ENCODE results near the gene CIITA.
"Not testable (repeated sequence)": the region's sequence is repeated elsewhere in the genome, so short reads cannot be mapped to it uniquely, and the experiment has no call there.

Gene CIITA

DNA sequence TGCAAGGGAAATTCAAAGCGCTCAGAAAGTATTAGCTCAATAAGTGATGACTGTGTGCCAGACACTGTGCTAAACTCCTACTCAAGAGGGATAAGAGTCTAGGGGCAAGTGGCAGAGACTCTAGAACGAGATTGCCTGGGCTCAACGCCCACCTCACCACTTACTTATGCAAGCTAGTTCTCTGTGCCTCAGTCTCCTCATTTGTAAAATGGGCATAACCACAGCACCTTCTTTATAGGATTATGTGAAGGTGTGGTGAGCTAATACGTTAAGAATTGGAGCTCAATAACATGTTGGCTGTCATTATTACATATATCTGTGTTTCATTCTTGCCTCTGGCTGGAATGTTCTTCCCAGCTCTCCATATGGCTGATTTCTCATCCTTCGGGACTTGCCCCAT, 49.9 kb downstream of the CIITA start:
- H3K4me3 ChIP-seq (ENCODE audit: low read depth, low read length): no peak overlapping the region
- no peaks in the 10 kb centered on the region for H3K4me1 ChIP-seq (ENCODE audit: control insufficient read depth, insufficient read depth, low read length)
- H3K36me3 ChIP-seq (ENCODE audit: control insufficient read depth, insufficient read depth, low read length): peaks cover 3% of the 10 kb centered on the region
- H3K9me3 ChIP-seq (ENCODE audit: control insufficient read depth, insufficient read depth, low read length): no peaks in the 10 kb centered on the region
- H3K9ac ChIP-seq (ENCODE audit: low read depth, low read length): no peak overlapping the region
- no peaks in the 10 kb centered on the region for H3K27me3 ChIP-seq (ENCODE audit: control insufficient read depth, insufficient read depth, low read length)

DNA sequence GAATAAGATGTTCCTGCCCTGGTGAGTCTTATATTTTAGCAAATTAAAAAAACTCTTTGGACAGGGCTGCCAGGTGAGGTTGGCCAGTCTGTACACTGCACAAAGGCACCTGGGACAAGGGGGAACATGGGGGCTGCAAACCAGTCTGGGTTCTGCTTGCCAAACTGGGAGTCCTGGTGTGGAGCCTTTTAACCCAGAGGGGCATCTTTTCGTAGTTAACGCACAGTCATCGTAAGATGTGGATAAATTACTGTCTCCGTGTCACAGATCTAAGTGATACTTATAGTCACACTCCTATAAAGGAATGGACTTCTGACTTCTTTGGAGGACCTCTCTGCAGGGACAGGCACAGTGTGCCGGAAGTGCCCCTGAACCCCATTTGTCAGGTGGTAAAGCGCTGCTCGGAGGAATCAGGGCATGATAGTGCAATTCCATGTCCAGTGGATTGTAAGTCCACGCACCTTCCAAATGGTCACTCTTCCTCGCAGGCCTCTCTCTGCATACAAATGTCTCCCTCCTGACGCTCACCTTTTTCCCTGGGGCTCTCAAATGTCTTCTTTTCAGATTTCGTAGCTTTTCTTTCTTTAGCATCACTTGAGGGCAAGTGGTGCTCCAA, 50.6 kb downstream of the CIITA start:
- no peaks in the 10 kb centered on the region for H3K27me3 ChIP-seq (ENCODE audit: control insufficient read depth, insufficient read depth, low read length)
- peaks cover 3% of the 10 kb centered on the region for H3K36me3 ChIP-seq (ENCODE audit: control insufficient read depth, insufficient read depth, low read length)
- no peaks in the 10 kb centered on the region for H3K9me3 ChIP-seq (ENCODE audit: control insufficient read depth, insufficient read depth, low read length)
- no peaks in the 10 kb centered on the region for H3K4me1 ChIP-seq (ENCODE audit: control insufficient read depth, insufficient read depth, low read length)
- H3K4me3 ChIP-seq (ENCODE audit: low read depth, low read length): no peak overlapping the region
- H3K9ac ChIP-seq (ENCODE audit: low read depth, low read length): no peak overlapping the region

DNA sequence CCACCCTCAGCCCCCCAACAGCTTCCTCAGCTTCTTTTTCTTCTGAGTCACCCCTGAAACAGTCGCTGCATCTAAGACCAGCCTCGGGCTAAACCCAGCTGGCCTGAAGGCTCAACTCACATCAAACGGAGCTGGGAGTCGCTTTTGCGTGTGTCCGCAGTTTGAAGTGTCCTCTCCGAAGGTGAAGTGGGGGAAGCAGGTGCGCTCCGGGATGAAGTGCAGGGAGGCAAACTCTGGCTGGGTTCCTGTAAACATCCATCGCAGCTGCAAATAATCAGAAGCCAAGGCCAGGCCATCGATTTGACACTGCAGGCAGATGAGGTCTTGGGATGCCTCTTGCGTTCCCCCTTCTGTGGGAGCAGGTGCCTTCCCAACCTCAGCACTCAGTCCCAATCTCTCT, 52.1 kb downstream of the CIITA start:
- not testable (repeated sequence) for H3K9ac ChIP-seq (ENCODE audit: low read depth, low read length); H3K4me1 ChIP-seq (ENCODE audit: control insufficient read depth, insufficient read depth, low read length); H3K4me3 ChIP-seq (ENCODE audit: low read depth, low read length); H3K9me3 ChIP-seq (ENCODE audit: control insufficient read depth, insufficient read depth, low read length); H3K27me3 ChIP-seq (ENCODE audit: control insufficient read depth, insufficient read depth, low read length); H3K36me3 ChIP-seq (ENCODE audit: control insufficient read depth, insufficient read depth, low read length)

DNA sequence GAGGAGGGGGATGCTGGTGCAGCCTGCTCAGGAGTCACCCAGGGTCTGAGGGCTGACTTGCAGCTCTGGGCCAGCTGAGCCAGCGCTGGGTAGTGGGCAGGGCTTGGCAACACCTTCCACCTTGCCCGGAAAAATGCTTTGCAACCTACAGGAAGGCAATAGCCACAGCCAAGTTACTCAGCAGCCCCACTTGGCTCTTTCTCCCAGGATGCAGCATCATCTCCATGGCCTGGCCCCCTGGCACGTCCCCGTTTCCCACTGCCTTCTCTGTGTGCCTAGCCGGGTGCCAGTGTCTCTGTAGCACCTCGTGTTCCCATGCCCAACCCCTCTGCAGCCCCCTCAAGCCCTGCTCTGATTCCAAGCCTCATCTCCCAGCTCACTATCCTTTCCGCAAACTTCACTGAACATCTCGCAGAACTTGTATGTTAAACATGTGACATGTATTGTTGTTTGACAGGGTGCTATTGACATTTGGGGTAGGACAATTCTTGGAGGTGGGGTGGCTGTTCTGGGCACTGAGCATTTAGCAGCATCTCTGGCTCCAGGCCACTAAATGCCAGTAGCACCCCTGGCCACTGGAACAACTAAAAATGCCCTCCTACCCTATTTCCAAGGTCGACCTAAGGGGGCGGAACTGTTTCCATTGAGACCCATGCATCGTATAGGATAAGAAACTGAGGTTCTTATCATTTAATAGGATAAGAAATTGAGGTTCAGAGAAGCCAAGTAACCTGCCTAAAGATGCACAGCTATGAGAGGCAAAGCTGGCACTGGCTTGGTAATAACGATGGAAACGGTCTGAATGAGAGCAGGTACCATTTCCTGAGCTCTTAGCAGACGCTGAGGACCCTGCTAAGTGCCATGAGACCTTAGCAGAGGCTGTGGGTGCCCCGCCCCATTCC, 53.1 kb downstream of the CIITA start:
- no peaks in the 10 kb centered on the region for H3K9me3 ChIP-seq (ENCODE audit: control insufficient read depth, insufficient read depth, low read length)
- no peak overlapping the region for H3K9ac ChIP-seq (ENCODE audit: low read depth, low read length)
- peaks cover 3% of the 10 kb centered on the region for H3K36me3 ChIP-seq (ENCODE audit: control insufficient read depth, insufficient read depth, low read length)

DNA sequence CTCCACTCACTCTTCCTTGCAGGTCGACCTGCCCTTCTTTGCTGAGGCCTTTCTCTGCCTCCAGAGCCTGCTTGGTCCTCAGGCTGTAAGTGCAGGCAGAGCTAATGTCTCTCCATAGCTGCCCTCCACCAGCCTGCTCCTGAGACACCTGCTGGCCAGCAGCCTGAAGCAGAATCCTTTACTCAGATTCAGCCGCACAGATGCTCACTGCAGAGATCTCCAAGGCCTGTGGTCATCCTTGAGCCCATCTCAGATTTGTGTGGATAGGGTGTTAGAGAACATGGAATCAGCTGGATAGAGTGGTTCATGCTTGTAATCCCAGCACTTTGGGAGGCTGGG, 53.7 kb downstream of the CIITA start:
- no peaks in the 10 kb centered on the region for H3K27me3 ChIP-seq (ENCODE audit: control insufficient read depth, insufficient read depth, low read length)
- peaks cover 3% of the 10 kb centered on the region for H3K36me3 ChIP-seq (ENCODE audit: control insufficient read depth, insufficient read depth, low read length)
- H3K9me3 ChIP-seq (ENCODE audit: control insufficient read depth, insufficient read depth, low read length): no peaks in the 10 kb centered on the region
- no peak overlapping the region for H3K4me3 ChIP-seq (ENCODE audit: low read depth, low read length)
- H3K4me1 ChIP-seq (ENCODE audit: control insufficient read depth, insufficient read depth, low read length): no peaks in the 10 kb centered on the region
- no peak overlapping the region for H3K9ac ChIP-seq (ENCODE audit: low read depth, low read length)

More for the DNA sequence above, 53.1 kb downstream of the CIITA start:
- Histone ChIP-seq H3K4me3 (ENCODE audit: low read depth, low read length) (no peak overlapping the region), H3K27me3 (ENCODE audit: control insufficient read depth, insufficient read depth, low read length) (no peaks in the 10 kb centered on the region), H3K4me1 (ENCODE audit: control insufficient read depth, insufficient read depth, low read length) (no peaks in the 10 kb centered on the region)

DNA sequence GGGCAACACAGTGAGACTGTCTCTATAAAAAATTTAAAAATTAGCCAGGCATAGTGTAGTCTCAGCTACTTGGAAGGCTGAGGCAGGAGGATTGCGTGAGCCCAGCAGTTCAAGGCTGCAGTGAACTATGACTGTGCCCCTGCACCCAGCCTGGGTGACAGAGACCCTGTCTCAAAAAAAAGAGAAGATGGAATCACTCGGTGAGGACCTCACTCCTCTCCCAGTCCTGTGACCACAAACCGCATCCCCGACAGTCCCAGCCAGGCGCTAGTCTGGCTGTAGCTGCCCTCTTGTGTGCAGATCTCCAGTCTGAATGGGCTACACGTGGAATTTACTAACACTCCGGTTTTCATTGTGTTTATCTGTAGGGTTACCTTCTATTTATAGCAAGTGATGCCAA, 54.1 kb downstream of the CIITA start:
- H3K27me3 ChIP-seq (ENCODE audit: control insufficient read depth, insufficient read depth, low read length): no peaks in the 10 kb centered on the region
- no peak overlapping the region for H3K4me3 ChIP-seq (ENCODE audit: low read depth, low read length)
- no peaks in the 10 kb centered on the region for H3K4me1 ChIP-seq (ENCODE audit: control insufficient read depth, insufficient read depth, low read length)
- peaks cover 3% of the 10 kb centered on the region for H3K36me3 ChIP-seq (ENCODE audit: control insufficient read depth, insufficient read depth, low read length)
- H3K9me3 ChIP-seq (ENCODE audit: control insufficient read depth, insufficient read depth, low read length): no peaks in the 10 kb centered on the region
- H3K9ac ChIP-seq (ENCODE audit: low read depth, low read length): no peak overlapping the region

DNA sequence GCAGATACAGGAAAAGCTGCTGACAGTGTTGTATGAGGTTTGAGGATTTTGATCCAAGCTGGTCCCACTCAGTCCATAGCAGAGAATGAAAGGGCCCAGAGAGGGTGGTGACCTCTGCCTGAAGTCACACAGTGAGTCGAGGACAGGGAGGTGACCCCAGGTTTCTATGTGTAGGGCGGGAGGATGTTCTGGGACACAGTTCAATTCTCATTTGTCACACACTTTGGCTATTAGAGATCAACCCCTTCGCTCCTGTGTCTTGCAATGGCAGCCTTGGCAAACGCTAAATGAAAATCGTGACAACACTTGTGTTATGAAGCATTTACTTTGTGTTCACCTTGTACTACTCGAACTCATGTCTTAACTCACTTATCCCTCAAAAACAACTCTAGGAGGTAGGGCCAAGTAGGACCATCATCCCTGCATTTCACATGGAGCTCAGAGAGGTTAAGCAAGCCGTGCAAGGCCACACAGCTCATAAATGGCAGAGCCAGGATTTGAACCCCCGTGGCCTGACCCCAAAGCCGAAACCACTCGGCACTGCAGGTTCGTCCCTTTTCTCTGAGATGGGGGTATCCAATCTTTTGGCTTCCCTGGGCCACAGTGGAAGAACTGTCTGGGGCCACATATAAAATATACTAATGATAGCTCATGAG, 55.1 kb downstream of the CIITA start:
- H3K27me3 ChIP-seq (ENCODE audit: control insufficient read depth, insufficient read depth, low read length): no peaks in the 10 kb centered on the region
- H3K9me3 ChIP-seq (ENCODE audit: control insufficient read depth, insufficient read depth, low read length): no peaks in the 10 kb centered on the region
- no peak overlapping the region for H3K4me3 ChIP-seq (ENCODE audit: low read depth, low read length)
- peaks cover under 1% of the 10 kb centered on the region for H3K36me3 ChIP-seq (ENCODE audit: control insufficient read depth, insufficient read depth, low read length)
- H3K9ac ChIP-seq (ENCODE audit: low read depth, low read length): no peak overlapping the region
- no peaks in the 10 kb centered on the region for H3K4me1 ChIP-seq (ENCODE audit: control insufficient read depth, insufficient read depth, low read length)

DNA sequence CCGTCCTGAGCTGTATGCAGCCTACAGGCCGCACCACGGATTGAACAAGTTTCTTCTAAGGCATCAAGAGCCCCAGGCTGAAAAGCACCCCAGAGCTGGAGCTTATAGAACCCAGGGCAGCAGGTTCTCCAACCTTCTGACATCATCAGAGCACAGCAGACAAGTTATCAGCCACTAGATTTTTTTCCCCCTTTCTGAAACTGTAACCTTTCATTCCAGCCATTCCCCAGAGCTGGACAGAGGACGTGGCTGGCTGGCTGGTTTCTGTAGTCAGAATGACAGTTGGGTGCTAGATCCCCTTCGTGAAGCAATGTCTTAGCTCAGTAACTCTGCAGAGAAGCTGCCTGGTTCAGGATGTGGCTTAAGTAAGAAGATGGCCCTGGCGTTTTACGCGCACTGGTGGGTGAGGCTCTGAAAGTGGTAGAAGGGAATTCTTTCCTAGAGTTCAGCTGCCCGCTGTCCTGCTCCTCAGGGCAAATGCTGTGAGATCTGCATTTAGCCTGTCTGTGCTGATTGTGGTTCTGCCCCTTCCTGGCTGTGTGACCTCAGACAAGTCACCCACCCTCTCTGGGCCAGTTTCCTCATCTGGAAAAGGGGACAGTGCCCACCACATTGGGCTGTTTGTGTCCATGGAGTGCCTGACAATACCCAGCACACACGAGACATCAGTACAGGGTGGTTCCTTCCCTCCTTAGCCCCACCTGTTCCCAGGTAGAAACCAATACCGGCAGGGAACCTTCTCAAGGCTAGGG, 56.1 kb downstream of the CIITA start:
- Histone ChIP-seq H3K9me3 (ENCODE audit: control insufficient read depth, insufficient read depth, low read length) (no peaks in the 10 kb centered on the region), H3K36me3 (ENCODE audit: control insufficient read depth, insufficient read depth, low read length) (peaks cover 3% of the 10 kb centered on the region), H3K9ac (ENCODE audit: low read depth, low read length) (no peak overlapping the region), H3K4me3 (ENCODE audit: low read depth, low read length) (no peak overlapping the region), H3K4me1 (ENCODE audit: control insufficient read depth, insufficient read depth, low read length) (no peaks in the 10 kb centered on the region), H3K27me3 (ENCODE audit: control insufficient read depth, insufficient read depth, low read length) (no peaks in the 10 kb centered on the region)

DNA sequence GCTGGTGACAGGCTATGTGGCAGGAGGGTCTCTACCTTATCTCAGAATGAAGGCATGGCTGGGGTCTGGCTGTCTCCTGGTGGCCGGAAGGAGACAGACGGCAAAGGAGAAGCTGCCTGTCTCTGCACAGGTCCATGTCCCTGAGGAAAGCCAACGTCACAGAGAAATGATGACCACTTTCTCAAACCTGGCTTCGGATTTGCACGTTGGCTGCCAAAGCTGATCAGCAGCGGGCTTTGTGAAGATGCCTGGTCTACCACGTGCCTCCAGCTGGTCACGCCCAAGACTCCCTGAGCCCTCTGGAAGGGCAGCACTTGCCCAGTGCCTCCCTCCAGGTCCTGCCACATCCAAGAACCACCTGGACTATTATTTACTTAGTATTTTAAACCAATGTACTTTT, 56.9 kb downstream of the CIITA start:
- no peaks in the 10 kb centered on the region for H3K27me3 ChIP-seq (ENCODE audit: control insufficient read depth, insufficient read depth, low read length)

DNA sequence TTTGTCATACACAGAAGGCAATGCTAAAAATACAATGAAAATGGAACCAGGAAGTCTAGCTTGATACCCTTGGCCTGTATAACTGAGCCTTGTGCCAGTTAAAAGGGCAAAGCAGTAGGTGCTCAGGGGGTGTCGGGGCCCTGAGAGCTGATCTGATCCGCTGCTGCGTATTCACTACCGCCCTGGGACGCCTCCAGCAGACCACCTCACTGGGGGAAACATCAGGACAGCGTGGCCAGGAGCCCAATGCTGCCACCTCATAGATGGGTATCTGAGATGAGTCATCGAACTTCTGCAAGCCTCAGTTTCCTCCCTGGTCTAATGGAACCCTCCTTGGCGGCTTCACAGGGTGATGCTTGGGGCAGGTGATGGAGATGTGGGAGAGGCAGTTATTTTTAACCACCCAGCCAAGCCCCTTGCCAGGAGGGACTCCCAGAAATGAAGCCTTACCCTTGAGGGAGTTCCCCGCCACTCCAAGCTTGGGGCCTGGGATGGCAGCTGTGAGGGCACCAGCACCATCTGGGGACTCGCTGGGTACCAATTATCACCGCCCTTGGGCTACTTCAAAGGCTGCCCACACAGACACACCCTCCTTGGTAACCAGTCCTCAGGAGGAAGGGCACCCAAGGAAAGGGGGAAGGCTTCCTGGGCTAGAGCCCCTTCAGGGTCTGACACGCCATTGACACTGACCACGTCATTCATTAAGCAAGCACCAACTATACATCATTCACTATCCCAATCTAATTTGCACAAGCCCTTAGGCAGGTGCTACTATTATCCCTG, 57.5 kb downstream of the CIITA start:
- Histone ChIP-seq H3K9me3 (ENCODE audit: control insufficient read depth, insufficient read depth, low read length) (no peaks in the 10 kb centered on the region), H3K36me3 (ENCODE audit: control insufficient read depth, insufficient read depth, low read length) (peaks cover 3% of the 10 kb centered on the region), H3K27me3 (ENCODE audit: control insufficient read depth, insufficient read depth, low read length) (no peaks in the 10 kb centered on the region), H3K9ac (ENCODE audit: low read depth, low read length) (no peak overlapping the region), H3K4me3 (ENCODE audit: low read depth, low read length) (no peak overlapping the region), H3K4me1 (ENCODE audit: control insufficient read depth, insufficient read depth, low read length) (no peaks in the 10 kb centered on the region)

More for the DNA sequence above, 56.9 kb downstream of the CIITA start:
- no peak overlapping the region for H3K9ac ChIP-seq (ENCODE audit: low read depth, low read length)
- H3K4me1 ChIP-seq (ENCODE audit: control insufficient read depth, insufficient read depth, low read length): no peaks in the 10 kb centered on the region
- H3K9me3 ChIP-seq (ENCODE audit: control insufficient read depth, insufficient read depth, low read length): no peaks in the 10 kb centered on the region
- H3K36me3 ChIP-seq (ENCODE audit: control insufficient read depth, insufficient read depth, low read length): peaks cover 3% of the 10 kb centered on the region
- H3K4me3 ChIP-seq (ENCODE audit: low read depth, low read length): no peak overlapping the region
